Liver (tissue), 9 donors: ENCODE results near the gene CDH4. TPM values are rescaled to one million over a fixed set of nuclear protein-coding genes. Genes with fewer than 3 reads are reported as not detected.

Experiments
- DNase-seq: peaks from one replicate; pipeline ENCODE4 v3.0.0-alpha.2; 2017; ENCODE audit warnings: low spot score
- H3K27ac ChIP-seq, 2 donors: one replicate each; pipeline ENCODE4 v1.7.0; 2013; ENCODE audit warnings: inconsistent platforms in 2 of 2, low read length in 2 of 2, control low read depth in 1 of 2, low read depth in 1 of 2, mild to moderate bottlenecking in 1 of 2
- H3K27me3 ChIP-seq, 4 donors: one replicate each; pipeline versions ENCODE4 v1.6.1 to v1.7.0; 2013; ENCODE audit warnings: low read length in 3 of 4, inconsistent platforms in 1 of 4, mild to moderate bottlenecking in 1 of 4, moderate library complexity in 1 of 4; ENCODE audit not compliant: control insufficient read depth in 4 of 4, insufficient read depth in 4 of 4
- H3K36me3 ChIP-seq, 4 donors: one replicate each; pipeline versions ENCODE4 v1.6.1 to v1.7.0; 2013; ENCODE audit warnings: low read length in 3 of 4, mild to moderate bottlenecking in 3 of 4, low read depth in 1 of 4, moderate library complexity in 1 of 4; ENCODE audit not compliant: control insufficient read depth in 4 of 4, insufficient read depth in 3 of 4
- H3K4me1 ChIP-seq, 4 donors: one replicate each; pipeline versions ENCODE4 v1.6.1 to v1.7.0; 2013; ENCODE audit warnings: low read length in 3 of 4, mild to moderate bottlenecking in 3 of 4, moderate library complexity in 1 of 4; ENCODE audit not compliant: control insufficient read depth in 4 of 4, insufficient read depth in 4 of 4
- H3K4me3 ChIP-seq, 3 donors: one replicate each; pipeline versions ENCODE4 v1.6.1 to v1.7.0; 2013; ENCODE audit warnings: low read length in 3 of 3, control low read depth in 1 of 3, low read depth in 1 of 3, mild to moderate bottlenecking in 1 of 3
- H3K9ac ChIP-seq, 2 donors: one replicate each; pipeline ENCODE4 v1.7.0; 2013; ENCODE audit warnings: low read length in 2 of 2, mild to moderate bottlenecking in 2 of 2, moderate library complexity in 2 of 2, control low read depth in 1 of 2, low read depth in 1 of 2
- H3K9me3 ChIP-seq, 4 donors: one replicate each; pipeline versions ENCODE4 v1.6.1 to v1.7.0; 2013; ENCODE audit warnings: low read length in 3 of 4; ENCODE audit not compliant: control insufficient read depth in 4 of 4
- EGR1 ChIP-seq, 2 donors: IDR thresholded peaks; 2 replicates each; pipeline ENCODE4 v1.6.1; 2016 to 2018; ENCODE audit warnings: antibody characterized with exemption in 2 of 2, low read depth in 2 of 2
- FOXA1 ChIP-seq: IDR thresholded peaks from 2 replicates; pipeline ENCODE4 v1.6.1; 2016; ENCODE audit warnings: antibody characterized with exemption
- FOXA2 ChIP-seq: IDR thresholded peaks from 2 replicates; pipeline ENCODE4 v1.6.1; 2016; ENCODE audit warnings: antibody characterized with exemption
- GABPA ChIP-seq, 2 donors: IDR thresholded peaks in 1 of 2; conservative IDR thresholded peaks in 1 of 2; 2 replicates each; pipeline ENCODE4 v1.6.1; 2016; ENCODE audit warnings: antibody characterized with exemption in 2 of 2, mild to moderate bottlenecking in 1 of 2, moderate library complexity in 1 of 2
- HNF4A ChIP-seq, 2 donors: conservative IDR thresholded peaks; 2 replicates each; pipeline ENCODE4 v1.6.1; 2016; ENCODE audit warnings: antibody characterized with exemption in 2 of 2, mild to moderate bottlenecking in 2 of 2
- JUND ChIP-seq, 2 donors: IDR thresholded peaks; 2 replicates each; pipeline ENCODE4 v1.6.1; 2016; ENCODE audit warnings: antibody characterized with exemption in 2 of 2
- RXRA ChIP-seq, 2 donors: IDR thresholded peaks; 2 replicates each; pipeline ENCODE4 v1.6.1; 2017 to 2018; ENCODE audit warnings: antibody characterized with exemption in 2 of 2, mild to moderate bottlenecking in 1 of 2
- SP1 ChIP-seq: IDR thresholded peaks from 2 replicates; pipeline ENCODE4 v1.6.1; 2018; ENCODE audit warnings: antibody characterized with exemption, mild to moderate bottlenecking
- YY1 ChIP-seq: IDR thresholded peaks from 2 replicates; pipeline ENCODE4 v1.6.1; 2016; ENCODE audit warnings: antibody characterized with exemption, mild to moderate bottlenecking
- WGBS: extraction: QIAGEN DNeasy Blood & Tissue Kit; methylation state at CpG from one replicate; pipeline ENCODE4 v1.1.7; 2013; 5-methylcytosine and 5-hydroxymethylcytosine counted together
- polyA plus RNA-seq, 2 donors: library from polyadenylated mRNA; stranded (reverse) in 1 of 2; unstranded in 1 of 2; fragments of 200-250 nt in 1 of 2; fragments of >200 nt in 1 of 2; fragmentation: Nextera tagmentation in 1 of 2; extraction: Ambion mirVana in 1 of 2; gene quantifications; one replicate each; pipeline versions ENCODE4 v1.2.1 to v1.2.3, GENCODE V29; 2013 to 2015
- total RNA-seq, 2 donors: library from RNA; depleted of rRNA; stranded (reverse); fragments of >200 nt; gene quantifications; one replicate each; pipeline ENCODE4 v1.2.3, GENCODE V29; 2014
- TF ChIP-seq, protein P1 (sequence below): IDR thresholded peaks from 2 replicates; pipeline ENCODE4 v1.6.1; 2016; ENCODE audit warnings: antibody characterized with exemption
- TF ChIP-seq, protein P2 (sequence below): IDR thresholded peaks from 2 replicates; pipeline ENCODE4 v1.6.1; 2016; ENCODE audit warnings: antibody characterized with exemption
- TF ChIP-seq, protein P3 (sequence below): IDR thresholded peaks from 2 replicates; pipeline ENCODE4 v1.6.1; 2016; ENCODE audit warnings: antibody characterized with exemption, mild to moderate bottlenecking
- donor health status: healthy.
- donor health status: healthy.
- donor health status: healthy.
- donor health status: healthy.
- donor health status: healthy.

Gene CDH4
- total and polyA plus RNA-seq, 4 donors, result 0.03 to 0.25 (median 0.19) TPM; not detected in 1

GRCh38 chr20:61580958-61581824, 329.1 kb downstream of the CDH4 start:
- no peak overlapping the region for H3K4me3 ChIP-seq
- WGBS, result 74% methylated on average over 16 of the region's 16 CpGs
- no peaks in the 10 kb centered on the region for H3K27me3 ChIP-seq

GRCh38 chr20:61581825-61582188, 329.7 kb downstream of the CDH4 start:
- no peaks in the 10 kb centered on the region for H3K36me3 ChIP-seq
- no peak overlapping the region for H3K4me3 ChIP-seq
- H3K9me3 ChIP-seq, result no peaks in the 10 kb centered on the region
- no peak for TF ChIP-seq EGR1 (IDR thresholded peaks at IDR 0.05; ENCODE audit: low read depth in 2 of 2)
- TF ChIP-seq HNF4A (conservative IDR thresholded peaks at IDR 0.05), result no peak
- no peak for TF ChIP-seq SP1
- TF ChIP-seq, protein P1, sequence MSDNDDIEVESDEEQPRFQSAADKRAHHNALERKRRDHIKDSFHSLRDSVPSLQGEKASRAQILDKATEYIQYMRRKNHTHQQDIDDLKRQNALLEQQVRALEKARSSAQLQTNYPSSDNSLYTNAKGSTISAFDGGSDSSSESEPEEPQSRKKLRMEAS, result no peak
- TF ChIP-seq RXRA (IDR thresholded peaks at IDR 0.05), result no peak
- TF ChIP-seq, protein P2, sequence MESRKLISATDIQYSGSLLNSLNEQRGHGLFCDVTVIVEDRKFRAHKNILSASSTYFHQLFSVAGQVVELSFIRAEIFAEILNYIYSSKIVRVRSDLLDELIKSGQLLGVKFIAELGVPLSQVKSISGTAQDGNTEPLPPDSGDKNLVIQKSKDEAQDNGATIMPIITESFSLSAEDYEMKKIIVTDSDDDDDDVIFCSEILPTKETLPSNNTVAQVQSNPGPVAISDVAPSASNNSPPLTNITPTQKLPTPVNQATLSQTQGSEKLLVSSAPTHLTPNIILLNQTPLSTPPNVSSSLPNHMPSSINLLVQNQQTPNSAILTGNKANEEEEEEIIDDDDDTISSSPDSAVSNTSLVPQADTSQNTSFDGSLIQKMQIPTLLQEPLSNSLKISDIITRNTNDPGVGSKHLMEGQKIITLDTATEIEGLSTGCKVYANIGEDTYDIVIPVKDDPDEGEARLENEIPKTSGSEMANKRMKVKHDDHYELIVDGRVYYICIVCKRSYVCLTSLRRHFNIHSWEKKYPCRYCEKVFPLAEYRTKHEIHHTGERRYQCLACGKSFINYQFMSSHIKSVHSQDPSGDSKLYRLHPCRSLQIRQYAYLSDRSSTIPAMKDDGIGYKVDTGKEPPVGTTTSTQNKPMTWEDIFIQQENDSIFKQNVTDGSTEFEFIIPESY, result no peak
- H3K27me3 ChIP-seq, result no peaks in the 10 kb centered on the region
- H3K4me1 ChIP-seq, result no peaks in the 10 kb centered on the region
- WGBS, result 67% methylated on average over 14 of the region's 14 CpGs
- no peak for DNase-seq
- no peak overlapping the region for H3K9ac ChIP-seq
- no peak overlapping the region for H3K27ac ChIP-seq

More at GRCh38 chr20:61580958-61581824, 329.1 kb downstream of the CDH4 start:
- TF ChIP-seq GABPA (IDR thresholded peaks at IDR 0.05 in 1 of 2, conservative IDR thresholded peaks at IDR 0.05 in 1 of 2) (no peak), JUND (IDR thresholded peaks at IDR 0.05) (no peak), SP1 (no peak), RXRA (IDR thresholded peaks at IDR 0.05) (no peak), HNF4A (conservative IDR thresholded peaks at IDR 0.05) (no peak), FOXA1 (no peak), YY1 (no peak), FOXA2 (no peak)
- TF ChIP-seq, protein P3, sequence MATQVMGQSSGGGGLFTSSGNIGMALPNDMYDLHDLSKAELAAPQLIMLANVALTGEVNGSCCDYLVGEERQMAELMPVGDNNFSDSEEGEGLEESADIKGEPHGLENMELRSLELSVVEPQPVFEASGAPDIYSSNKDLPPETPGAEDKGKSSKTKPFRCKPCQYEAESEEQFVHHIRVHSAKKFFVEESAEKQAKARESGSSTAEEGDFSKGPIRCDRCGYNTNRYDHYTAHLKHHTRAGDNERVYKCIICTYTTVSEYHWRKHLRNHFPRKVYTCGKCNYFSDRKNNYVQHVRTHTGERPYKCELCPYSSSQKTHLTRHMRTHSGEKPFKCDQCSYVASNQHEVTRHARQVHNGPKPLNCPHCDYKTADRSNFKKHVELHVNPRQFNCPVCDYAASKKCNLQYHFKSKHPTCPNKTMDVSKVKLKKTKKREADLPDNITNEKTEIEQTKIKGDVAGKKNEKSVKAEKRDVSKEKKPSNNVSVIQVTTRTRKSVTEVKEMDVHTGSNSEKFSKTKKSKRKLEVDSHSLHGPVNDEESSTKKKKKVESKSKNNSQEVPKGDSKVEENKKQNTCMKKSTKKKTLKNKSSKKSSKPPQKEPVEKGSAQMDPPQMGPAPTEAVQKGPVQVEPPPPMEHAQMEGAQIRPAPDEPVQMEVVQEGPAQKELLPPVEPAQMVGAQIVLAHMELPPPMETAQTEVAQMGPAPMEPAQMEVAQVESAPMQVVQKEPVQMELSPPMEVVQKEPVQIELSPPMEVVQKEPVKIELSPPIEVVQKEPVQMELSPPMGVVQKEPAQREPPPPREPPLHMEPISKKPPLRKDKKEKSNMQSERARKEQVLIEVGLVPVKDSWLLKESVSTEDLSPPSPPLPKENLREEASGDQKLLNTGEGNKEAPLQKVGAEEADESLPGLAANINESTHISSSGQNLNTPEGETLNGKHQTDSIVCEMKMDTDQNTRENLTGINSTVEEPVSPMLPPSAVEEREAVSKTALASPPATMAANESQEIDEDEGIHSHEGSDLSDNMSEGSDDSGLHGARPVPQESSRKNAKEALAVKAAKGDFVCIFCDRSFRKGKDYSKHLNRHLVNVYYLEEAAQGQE, result no peak
- TF ChIP-seq, protein P2, result no peak
- H3K36me3 ChIP-seq, result no peaks in the 10 kb centered on the region
- H3K9me3 ChIP-seq, result no peaks in the 10 kb centered on the region
- no peak overlapping the region for H3K27ac ChIP-seq
- DNase-seq, result no peak
- H3K9ac ChIP-seq, result no peak overlapping the region
- no peaks in the 10 kb centered on the region for H3K4me1 ChIP-seq
